ENCODE measurements around the gene ASPDH. TPM values are rescaled to one million over a fixed set of nuclear protein-coding genes. Genes with fewer than 3 reads are reported as not detected.

The ASPDH gene
- total and polyA plus RNA-seq, 2 of the 4 experiments (the other 2 are of a cell fraction): not detected

DNA sequence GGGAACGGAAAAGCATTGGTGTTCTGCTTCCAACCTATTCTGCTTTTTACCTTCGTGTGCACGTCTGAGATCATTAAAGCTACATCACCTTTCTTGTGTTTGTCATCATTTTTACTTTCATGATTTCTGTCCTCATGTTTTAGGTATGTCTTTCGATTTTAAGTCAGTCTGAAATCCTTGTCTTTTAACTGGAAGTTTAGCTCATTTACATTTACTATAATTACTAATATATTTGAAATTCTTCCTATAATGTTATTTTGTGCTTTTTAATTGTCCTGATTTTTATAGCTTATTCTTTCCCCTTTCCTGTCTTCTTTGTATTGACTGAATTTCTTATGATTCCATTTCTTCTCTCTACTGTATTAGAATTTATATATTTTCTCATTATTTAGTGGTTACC is 19.2 kb upstream of the ASPDH start:
- Histone ChIP-seq H3K23ac (ENCODE audit: low read depth, low read length) (no peak overlapping the region), H4K91ac (ENCODE audit: insufficient read depth, low read depth, low read length) (no peak overlapping the region), H4K5ac (ENCODE audit: low read depth, low read length) (no peak overlapping the region), H3K4me2 (ENCODE audit: low read depth, low read length) (no peak overlapping the region), H3K56ac (ENCODE audit: extremely low read depth, insufficient read depth, low read length) (no peak overlapping the region), H2BK20ac (ENCODE audit: low read depth, low read length) (no peak overlapping the region), H2BK15ac (ENCODE audit: low read depth, low read length) (no peak overlapping the region), H3K4me3 (ENCODE audit: insufficient read depth, low read depth, low read length) (no peak overlapping the region), H3K79me1 (ENCODE audit: low read depth in 1 of 2, low read length in 2 of 2) (no peaks in the 10 kb centered on the region), H3K27ac (ENCODE audit: insufficient read depth, low read length) (no peak overlapping the region), H4K8ac (ENCODE audit: low read depth in 2 of 2, low read length in 2 of 2) (no peak overlapping the region), H4K20me1 (ENCODE audit: insufficient read depth, low read length) (no peaks in the 10 kb centered on the region), H2AFZ (replicated peaks; ENCODE audit: low read length, poor library complexity) (no peak overlapping the region), H3K4me1 (ENCODE audit: control insufficient read depth, insufficient read depth, low read length) (no peaks in the 10 kb centered on the region), H3K18ac (ENCODE audit: low read depth, low read length) (no peak overlapping the region), H2AK5ac (ENCODE audit: low read depth, low read length) (no peak overlapping the region), H3K9me1 (ENCODE audit: insufficient read depth, low read length) (no peaks in the 10 kb centered on the region), H3K4ac (ENCODE audit: low read depth, low read length) (no peak overlapping the region), H3K9ac (ENCODE audit: low read depth, low read length) (no peak overlapping the region), H3K9me3 (ENCODE audit: control insufficient read depth, insufficient read depth, low read length) (peaks cover 11% of the 10 kb centered on the region), H2AK9ac (replicated peaks; ENCODE audit: low read depth, low read length, poor library complexity) (no peak overlapping the region), H3K36me3 (ENCODE audit: control insufficient read depth, insufficient read depth, low read length) (no peaks in the 10 kb centered on the region), H3K14ac (replicated peaks; ENCODE audit: low read depth, low read length) (no peak overlapping the region), H3K27me3 (ENCODE audit: control insufficient read depth, insufficient read depth, low read length) (0 out of 2 replicates have a peak, but pooled peaks cover 2% of the 10 kb centered on the region), H2BK120ac (ENCODE audit: low read depth, low read length) (no peak overlapping the region), H2BK5ac (ENCODE audit: low read depth, low read length, poor library complexity, severe bottlenecking) (no peak overlapping the region)
- POLR2A ChIA-PET (ENCODE audit: unreplicated experiment): no interaction called here
- CTCF ChIA-PET: no interaction called here
- DNase-seq: no peak
- dilution Hi-C loops (cut with HindIII; ENCODE audit: low sequenced_read_pairs, unreplicated experiment) (no loop called here), intact Hi-C loops (cut with micrococcal nuclease) (no loop called here), in situ Hi-C loops (cut with MboI; ENCODE audit: low sequenced_read_pairs) (loop anchor here (10.0 kb wide), 1 partner anchor 252 kb away; no protein-coding TSS in a partner anchor)
- TF ChIP-seq CTCF (conservative IDR thresholded peaks at IDR 0.05; ENCODE audit: low read depth, low read length) (no peak), MXI1 (IDR thresholded peaks at IDR 0.05; ENCODE audit: borderline replicate concordance, low read depth, low read length) (no peak), BHLHE40 (IDR thresholded peaks at IDR 0.05; ENCODE audit: low read depth, low read length) (no peak), CEBPB (IDR thresholded peaks at IDR 0.05; ENCODE audit: low read depth, low read length) (no peak), MAZ (IDR thresholded peaks at IDR 0.05; ENCODE audit: borderline replicate concordance, low read depth, low read length) (no peak), POLR2A (IDR thresholded peaks at IDR 0.05; ENCODE audit: low read depth, low read length) (no peak), RFX5 (IDR thresholded peaks at IDR 0.05; ENCODE audit: low read depth, low read length) (no peak), RAD21 (IDR thresholded peaks at IDR 0.05; ENCODE audit: low read length) (no peak)
- TF ChIP-seq, protein P1, sequence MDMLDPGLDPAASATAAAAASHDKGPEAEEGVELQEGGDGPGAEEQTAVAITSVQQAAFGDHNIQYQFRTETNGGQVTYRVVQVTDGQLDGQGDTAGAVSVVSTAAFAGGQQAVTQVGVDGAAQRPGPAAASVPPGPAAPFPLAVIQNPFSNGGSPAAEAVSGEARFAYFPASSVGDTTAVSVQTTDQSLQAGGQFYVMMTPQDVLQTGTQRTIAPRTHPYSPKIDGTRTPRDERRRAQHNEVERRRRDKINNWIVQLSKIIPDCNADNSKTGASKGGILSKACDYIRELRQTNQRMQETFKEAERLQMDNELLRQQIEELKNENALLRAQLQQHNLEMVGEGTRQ (IDR thresholded peaks at IDR 0.05; ENCODE audit: low read depth, low read length): no peak
- TF ChIP-seq, protein P2, sequence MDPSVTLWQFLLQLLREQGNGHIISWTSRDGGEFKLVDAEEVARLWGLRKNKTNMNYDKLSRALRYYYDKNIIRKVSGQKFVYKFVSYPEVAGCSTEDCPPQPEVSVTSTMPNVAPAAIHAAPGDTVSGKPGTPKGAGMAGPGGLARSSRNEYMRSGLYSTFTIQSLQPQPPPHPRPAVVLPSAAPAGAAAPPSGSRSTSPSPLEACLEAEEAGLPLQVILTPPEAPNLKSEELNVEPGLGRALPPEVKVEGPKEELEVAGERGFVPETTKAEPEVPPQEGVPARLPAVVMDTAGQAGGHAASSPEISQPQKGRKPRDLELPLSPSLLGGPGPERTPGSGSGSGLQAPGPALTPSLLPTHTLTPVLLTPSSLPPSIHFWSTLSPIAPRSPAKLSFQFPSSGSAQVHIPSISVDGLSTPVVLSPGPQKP (IDR thresholded peaks at IDR 0.05; ENCODE audit: borderline replicate concordance, low read depth, low read length): no peak
- no TSS peak for BruUV-seq (replicated peaks)
- no peak for ATAC-seq (ENCODE audit: low read depth)
- 67% methylated on average over 1 of the region's 4 CpGs; no CpG with 5 or more reads in 1 of the 2 experiments for WGBS, 2 experiments (ENCODE audit: extremely low coverage in 2 of 2, insufficient read length in 1 of 2)
